K562 (cell line): ENCODE data around the gene SOX11. TPM values are rescaled to one million over a fixed set of nuclear protein-coding genes. Genes with fewer than 3 reads are reported as not detected.

ENCODE experiments used
- ATAC-seq: fragments of 200-7000 bp; cut with Tn5 transposase; 3 replicates; pipeline ENCODE4 v1.9.1; 2020; ENCODE audit warnings: moderate library complexity
- BruUV-seq: library from RNA; stranded (reverse); fragments of 400-500 nt; replicated peaks from 2 replicates; lab custom pipeline; 2021; lab: Mats Ljungman, UMichigan
- CTCF ChIA-PET: fragments of 300-600 bp; formaldehyde crosslinking; extraction: SDS; loops from one replicate; lab custom pipeline; 2021; ENCODE audit warnings: low intra/inter-chr PET ratio; lab: Yijun Ruan, JAX
- POLR2A ChIA-PET: fragments of 300-600, 350-650 bp; sonication (Branson Sonifier 250); formaldehyde crosslinking; extraction: SDS; loops from one replicate; lab custom pipeline; 2021; ENCODE audit warnings: antibody characterized with exemption, inconsistent platforms; lab: Yijun Ruan, JAX
- DNase-seq, 4 experiments: peaks; one replicate each; pipeline versions ENCODE4 v3.0.0 to v3.0.0-alpha.2; 2011 to 2018; ENCODE audit warnings: low spot score in 3 of 4, mixed read lengths in 3 of 4; ENCODE audit errors: extremely low read depth in 1 of 4
- FAIRE-seq: peaks from 2 replicates; lab custom pipeline; 2011; peaks lifted over from hg19 to GRCh38; lab: Jason Lieb, UNC
- H2AFZ ChIP-seq: 2 replicates; pipeline ENCODE4 v1.6.0; 2011; ENCODE audit warnings: low read depth, low read length, control low read depth, inconsistent platforms
- H3K27ac ChIP-seq: fragments of 200-600 bp; 3 replicates; pipeline ENCODE4 v1.8.0; 2011; ENCODE audit warnings: low read depth, mild to moderate bottlenecking, control low read depth, inconsistent platforms, low read length, moderate library complexity, mixed read lengths; ENCODE audit errors: extremely low read depth
- H3K27me3 ChIP-seq, 2 experiments: fragments of 300-600 bp in 1 of 2; 2 replicates in 1 of 2; 3 replicates in 1 of 2; pipeline versions ENCODE4 v1.6.0 to v1.8.0; 2011; ENCODE audit warnings: inconsistent platforms in 2 of 2, low read length in 2 of 2, mild to moderate bottlenecking in 1 of 2, mixed read lengths in 1 of 2, moderate library complexity in 1 of 2; ENCODE audit not compliant: control insufficient read depth in 2 of 2, insufficient read depth in 2 of 2
- H3K36me3 ChIP-seq: fragments of 300-600 bp; 3 replicates; pipeline ENCODE4 v1.8.0; 2011; ENCODE audit warnings: mild to moderate bottlenecking, low read length, inconsistent platforms; ENCODE audit not compliant: control insufficient read depth, insufficient read depth
- H3K4me1 ChIP-seq, 2 experiments: fragments of 200-600 bp in 1 of 2; replicated peaks in 1 of 2; 2 replicates in 1 of 2; 3 replicates in 1 of 2; pipeline versions ENCODE4 v1.5.1 to v1.8.0; 2011; ENCODE audit warnings: inconsistent platforms in 2 of 2, low read length in 2 of 2, mild to moderate bottlenecking in 1 of 2, mixed read lengths in 1 of 2, moderate library complexity in 1 of 2; ENCODE audit not compliant: control insufficient read depth in 2 of 2, insufficient read depth in 2 of 2
- H3K4me2 ChIP-seq: 2 replicates; pipeline ENCODE4 v1.6.1; 2011; ENCODE audit warnings: low read length, control low read depth, inconsistent platforms, mixed read lengths; ENCODE audit not compliant: insufficient read depth
- H3K4me3 ChIP-seq: fragments of 200-600 bp; sonication (generic), shearing (Covaris generic); 2 replicates; pipeline ENCODE4 v1.5.1; 2016; ENCODE audit warnings: control low read depth, inconsistent platforms
- H3K79me2 ChIP-seq: fragments of 200-600 bp; 3 replicates; pipeline ENCODE4 v1.8.0; 2011; ENCODE audit warnings: low read length, inconsistent platforms; ENCODE audit not compliant: control insufficient read depth, insufficient read depth
- H3K9ac ChIP-seq, 2 experiments: 2 replicates each; pipeline versions ENCODE4 v1.6.0 to v1.6.1; 2011; ENCODE audit warnings: low read depth in 2 of 2, low read length in 2 of 2, control low read depth in 1 of 2, inconsistent platforms in 1 of 2, mild to moderate bottlenecking in 1 of 2, mixed read lengths in 1 of 2; ENCODE audit not compliant: insufficient read depth in 1 of 2
- H3K9me1 ChIP-seq: one replicate; pipeline ENCODE4 v1.6.0; 2011; ENCODE audit warnings: inconsistent platforms, mild to moderate bottlenecking, low read length, moderate library complexity; ENCODE audit not compliant: control insufficient read depth, insufficient read depth
- H3K9me3 ChIP-seq: replicated peaks from 2 replicates; pipeline ENCODE4 v1.5.1; 2011; ENCODE audit warnings: low read depth, low read length, inconsistent platforms; ENCODE audit not compliant: control insufficient read depth, insufficient read depth
- H4K20me1 ChIP-seq: replicated peaks from 2 replicates; pipeline ENCODE4 v1.6.1; 2011; ENCODE audit warnings: low read length, inconsistent platforms, mixed read lengths; ENCODE audit not compliant: control insufficient read depth, insufficient read depth
- CBX1 ChIP-seq: sonication (generic); IDR thresholded peaks from 2 replicates; pipeline ENCODE4 v1.6.1; 2016; ENCODE audit warnings: antibody characterized with exemption, low read depth, mild to moderate bottlenecking
- COPS2 ChIP-seq: fragments of 450-650 bp; conservative IDR thresholded peaks from 2 replicates; pipeline ENCODE4 v1.6.1; 2016; ENCODE audit warnings: mild to moderate bottlenecking, moderate library complexity
- FOXA1 ChIP-seq: fragments of 450-650 bp; IDR thresholded peaks from 2 replicates; pipeline ENCODE4 v1.6.1; 2016; ENCODE audit warnings: mild to moderate bottlenecking, borderline replicate concordance
- HINFP ChIP-seq: fragments of 450-650 bp; conservative IDR thresholded peaks from 2 replicates; pipeline ENCODE4 v1.6.1; 2016; ENCODE audit warnings: missing genetic modification characterization, low read depth, mild to moderate bottlenecking, control low read depth, missing compliant biosample characterization
- MCM3 ChIP-seq: fragments of 450-650 bp; IDR thresholded peaks from 2 replicates; pipeline ENCODE4 v1.6.1; 2016
- NFE2L1 ChIP-seq: fragments of 450-650 bp; IDR thresholded peaks from 2 replicates; pipeline ENCODE4 v1.6.1; 2016; ENCODE audit warnings: missing genetic modification characterization, low read depth, mild to moderate bottlenecking, missing compliant biosample characterization, moderate library complexity, borderline replicate concordance
- RNF2 ChIP-seq: sonication (generic); IDR thresholded peaks from 2 replicates; pipeline ENCODE4 v1.6.1; 2016
- SRSF3 ChIP-seq: fragments of 200-400 bp; formaldehyde crosslinking; IDR thresholded peaks from 2 replicates; pipeline ENCODE4 v1.6.1; 2016; ENCODE audit warnings: mild to moderate bottlenecking, low read length, moderate library complexity; ENCODE audit not compliant: insufficient read depth
- ZNF3 ChIP-seq: fragments of 250-450 bp; sonication (Bioruptor Pico); IDR thresholded peaks from 2 replicates; pipeline ENCODE4 v1.5.0; 2021; ENCODE audit warnings: mild to moderate bottlenecking, moderate library complexity
- WGBS: fragments of 100-300 bp; shearing (Covaris generic); methylation state at CpG from one replicate; pipeline ENCODE4 v1.1.6; 2016; ENCODE audit warnings: low coverage, mixed read lengths; ENCODE audit not compliant: insufficient coverage; ENCODE audit errors: missing lambda C conversion rate; 5-methylcytosine and 5-hydroxymethylcytosine counted together
- in situ Hi-C: fragments of 300-500 bp; cut with MboI; formaldehyde crosslinking; loops from 4 replicates; pipeline ENCODE4 v1.15.0; 2018; ENCODE audit warnings: inconsistent platforms, mixed read lengths
- intact Hi-C: fragments of 100-400 bp; cut with micrococcal nuclease; formaldehyde crosslinking; loops from 2 replicates; pipeline ENCODE4 v1.14.2; 2022
- polyA plus RNA-seq, 8 experiments: library from polyadenylated mRNA; depleted of rRNA in 4 of 8; stranded (reverse) in 5 of 8; unstranded in 3 of 8; fragments of >200 nt; fragmentation: Nextera tagmentation in 2 of 8; fragmentation: Illumina TruSeq in 1 of 8; extraction: Ambion mirVana in 2 of 8; extraction: Trizol in 1 of 8; gene quantifications; 2 replicates each; pipeline versions ENCODE4 v1.2.1 to v1.2.3, GENCODE V29; 2011 to 2014; ENCODE audit warnings: inconsistent platforms in 1 of 8, missing spikeins in 1 of 8
- total RNA-seq, 7 experiments: library from RNA; depleted of rRNA in 6 of 7; stranded (reverse); fragments of >200 nt in 6 of 7; fragmentation: Illumina TruSeq in 2 of 7; extraction: Trizol in 2 of 7; gene quantifications; 2 replicates each; pipeline versions ENCODE4 v1.2.1 to v1.2.3, GENCODE V29; 2011 to 2021; ENCODE audit warnings: low replicate concordance in 1 of 7

SOX11 gene
- total and polyA plus RNA-seq, 9 of the 15 experiments (the other 6 are each of a cell fraction or from before 2014, with no cell fraction given), result 0.02 TPM; not detected in 8

- ATAC-seq (no peak), DNase-seq (no peak), FAIRE-seq (no peak)
- ChIA-PET POLR2A (interaction anchor here (0.7 kb wide), 1 partner anchor 17 kb away, joined by 6 read pairs; no protein-coding TSS in a partner anchor), CTCF (no interaction called here)
- in situ Hi-C loops (no loop called here), intact Hi-C loops (no loop called here)
- no peak overlapping the region for H2AFZ ChIP-seq
- BruUV-seq, result no TSS peak
- H3K27ac ChIP-seq, result no peak overlapping the region
- H3K79me2 ChIP-seq, result no peaks in the 10 kb centered on the region
- no peaks in the 10 kb centered on the region for H3K9me3 ChIP-seq
- no peaks in the 10 kb centered on the region for H3K9me1 ChIP-seq
- no peak overlapping the region for H3K4me2 ChIP-seq
- H3K36me3 ChIP-seq, result no peaks in the 10 kb centered on the region
- H3K9ac ChIP-seq, result no peak overlapping the region
- 0% methylated on average over 8 of the region's 8 CpGs for WGBS
- no peaks in the 10 kb centered on the region for H3K27me3 ChIP-seq
- H3K4me3 ChIP-seq, result no peak overlapping the region
- TF ChIP-seq RNF2 (no peak), HINFP (tag) (no peak), ZNF3 (CRISPR knock-in tag) (no peak), CBX1 (no peak), NFE2L1 (tag) (no peak)
- H3K4me1 ChIP-seq, result no peaks in the 10 kb centered on the region
- no peaks in the 10 kb centered on the region for H4K20me1 ChIP-seq
Measured at GRCh38 chr2:5697562-5697961, 5.4 kb downstream of the SOX11 start.

DNA sequence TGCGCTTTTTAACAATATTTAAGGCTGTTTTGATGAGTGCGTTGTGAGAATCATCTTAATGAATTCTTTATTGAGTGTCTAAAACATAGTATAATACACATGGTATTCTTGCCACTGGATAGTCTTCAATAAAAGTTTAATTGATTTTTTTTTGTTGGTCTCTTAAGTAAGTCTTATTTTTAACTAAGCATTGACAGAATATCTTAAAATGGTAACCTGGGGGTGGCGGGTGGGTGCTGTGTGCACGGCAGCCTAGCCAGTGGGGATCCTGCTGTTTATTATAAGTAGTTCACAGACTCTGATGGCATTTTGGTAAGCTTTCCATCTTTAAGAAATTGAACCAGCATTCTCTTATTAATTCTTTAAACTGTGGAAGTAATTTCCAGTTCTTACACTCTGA, 6.0 kb downstream of the SOX11 start:
- Histone ChIP-seq H3K4me3 (no peak overlapping the region), H3K27me3 (no peaks in the 10 kb centered on the region), H3K9ac (no peak overlapping the region), H3K4me2 (no peak overlapping the region), H3K4me1 (no peaks in the 10 kb centered on the region), H2AFZ (no peak overlapping the region), H3K9me1 (no peaks in the 10 kb centered on the region), H3K9me3 (no peaks in the 10 kb centered on the region), H3K79me2 (no peaks in the 10 kb centered on the region), H3K36me3 (no peaks in the 10 kb centered on the region), H3K27ac (no peak overlapping the region), H4K20me1 (no peaks in the 10 kb centered on the region)
- no TSS peak for BruUV-seq
- 0% methylated on average over 4 of the region's 4 CpGs for WGBS
- ChIA-PET CTCF (no interaction called here), POLR2A (no interaction called here)
- intact Hi-C loops, result no loop called here
- ATAC-seq (no peak), DNase-seq (no peak), FAIRE-seq (no peak)
- TF ChIP-seq FOXA1 (no peak), SRSF3 (no peak), MCM3 (no peak), COPS2 (no peak)
- in situ Hi-C loops, result no loop called here
